M059J (cell line): Measurements from ENCODE around the gene TIE1. TPM values are rescaled to one million over a fixed set of nuclear protein-coding genes. Genes with fewer than 3 reads are reported as not detected.

Experiments used
- DNase-seq: peaks from one replicate; pipeline ENCODE4 v3.0.0-alpha.2; 2012; ENCODE audit warnings: low read depth
- total RNA-seq: library from RNA; depleted of rRNA; stranded (reverse); fragments of >200 nt; shearing (Covaris generic); gene quantifications from 2 replicates; pipeline ENCODE4 v1.2.3, GENCODE V29; 2014; rRNA removed

The TIE1 gene
- 2.0 and 3.3 TPM in 2 replicates for total RNA-seq

GRCh38 chr1:43300378-43301094, at the start of gene TIE1:
Gene TIE1 (plus strand): TSS chr1:43300982. CDS start chr1:43301072, 90 bp downstream.
- no peak for DNase-seq

GRCh38 chr1:43251024-43251423, 49.8 kb upstream of the TIE1 start:
- no peak for DNase-seq

- no peak for DNase-seq
Measured at GRCh38 chr1:43252225-43252624, 48.6 kb upstream of the TIE1 start.

GRCh38 chr1:43253173-43253572, 47.6 kb upstream of the TIE1 start:
- DNase-seq = no peak

- no peak for DNase-seq
Measured at GRCh38 chr1:43253876-43254275, 46.9 kb upstream of the TIE1 start.

GRCh38 chr1:43255438-43256210, 45.2 kb upstream of the TIE1 start:
- DNase-seq = no peak

- no peak for DNase-seq
Measured at GRCh38 chr1:43256675-43257570, 43.9 kb upstream of the TIE1 start.

GRCh38 chr1:43258370-43258769, 42.4 kb upstream of the TIE1 start:
- no peak for DNase-seq

- DNase-seq = no peak
Measured at GRCh38 chr1:43265431-43265830, 35.4 kb upstream of the TIE1 start.

GRCh38 chr1:43266881-43267280, 33.9 kb upstream of the TIE1 start:
- no peak for DNase-seq

GRCh38 chr1:43267291-43267805, 33.4 kb upstream of the TIE1 start:
- peak; percentile 37 for DNase-seq

GRCh38 chr1:43267818-43268425, 32.9 kb upstream of the TIE1 start:
- no peak for DNase-seq

GRCh38 chr1:43269627-43270375, 31.0 kb upstream of the TIE1 start, which contains the start of gene TMEM125:
Gene TMEM125 (plus strand): TSS chr1:43269983. CDS start chr1:43272723, 2,740 bp downstream.
- peak; percentile 7 for DNase-seq

GRCh38 chr1:43270421-43271095, 30.2 kb upstream of the TIE1 start:
- no peak for DNase-seq

- no peak for DNase-seq
Measured at GRCh38 chr1:43271186-43272118, 29.3 kb upstream of the TIE1 start.

- DNase-seq = no peak
Measured at GRCh38 chr1:43272161-43272560, 28.6 kb upstream of the TIE1 start.

- no peak for DNase-seq
Measured at GRCh38 chr1:43272576-43273571, 27.9 kb upstream of the TIE1 start.

- DNase-seq = no peak
Measured at GRCh38 chr1:43273708-43274107, 27.1 kb upstream of the TIE1 start.
